KMS-11 (cell line): Measurements from ENCODE around the gene PRSS56.

Source experiments
- H2AFZ ChIP-seq: fragments of 200-600 bp; sonication (generic); 2 replicates; pipeline ENCODE4 v1.6.1; 2016; ENCODE audit warnings: antibody characterized with exemption, mixed run types, low read depth
- H3K27ac ChIP-seq: fragments of 200-600 bp; sonication (generic); 2 replicates; pipeline ENCODE4 v1.6.1; 2016; ENCODE audit warnings: mild to moderate bottlenecking, mixed run types
- H3K27me3 ChIP-seq: fragments of 200-600 bp; sonication (generic); 2 replicates; pipeline ENCODE4 v1.6.1; 2017; ENCODE audit warnings: mild to moderate bottlenecking, low read depth, mixed run types, moderate library complexity; ENCODE audit not compliant: insufficient read depth
- H3K36me3 ChIP-seq: fragments of 200-600 bp; sonication (generic); 2 replicates; pipeline ENCODE4 v1.6.1; 2017; ENCODE audit warnings: mild to moderate bottlenecking, mixed run types; ENCODE audit not compliant: insufficient read depth
- H3K4me1 ChIP-seq: fragments of 200-600 bp; sonication (generic); 2 replicates; pipeline ENCODE4 v1.6.1; 2016; ENCODE audit warnings: mild to moderate bottlenecking, low read depth, mixed run types; ENCODE audit not compliant: poor library complexity, severe bottlenecking
- H3K4me2 ChIP-seq: fragments of 200-600 bp; sonication (generic); 2 replicates; pipeline ENCODE4 v1.7.0; 2016; ENCODE audit warnings: mild to moderate bottlenecking, mixed run types
- H3K4me3 ChIP-seq: fragments of 200-600 bp; sonication (generic); IDR thresholded peaks from 2 replicates; pipeline ENCODE4 v1.6.1; 2017; ENCODE audit warnings: low read depth, low read length, mixed read lengths; ENCODE audit not compliant: insufficient read depth
- H3K79me2 ChIP-seq: fragments of 200-600 bp; sonication (generic); 2 replicates; pipeline ENCODE4 v1.6.1; 2016; ENCODE audit warnings: low read depth, mixed run types; ENCODE audit not compliant: insufficient read depth
- H3K9ac ChIP-seq: fragments of 200-600 bp; sonication (generic); 2 replicates; pipeline ENCODE4 v1.6.1; 2016; ENCODE audit warnings: mild to moderate bottlenecking, mixed run types
- H4K20me1 ChIP-seq: fragments of 200-600 bp; sonication (generic); 2 replicates; pipeline ENCODE4 v1.6.1; 2016; ENCODE audit warnings: mild to moderate bottlenecking, mixed run types; ENCODE audit not compliant: insufficient read depth
- CTCF ChIP-seq: fragments of 200-600 bp; sonication (generic); conservative IDR thresholded peaks from 2 replicates; pipeline ENCODE4 v1.6.1; 2017; ENCODE audit warnings: low read depth, mild to moderate bottlenecking, antibody characterized with exemption, low read length, moderate library complexity, mixed read lengths

Gene PRSS56

GRCh38 chr2:232574674-232575403 lies 54.7 kb downstream of the PRSS56 start:
- no peak overlapping the region for H3K4me2 ChIP-seq
- no peaks in the 10 kb centered on the region for H3K79me2 ChIP-seq
- no peak overlapping the region for H3K27ac ChIP-seq
- H3K36me3 ChIP-seq, result no peaks in the 10 kb centered on the region
- no peak overlapping the region for H3K4me3 ChIP-seq
- no peak overlapping the region for H3K9ac ChIP-seq
- no peaks in the 10 kb centered on the region for H3K4me1 ChIP-seq
- H3K27me3 ChIP-seq, result no peaks in the 10 kb centered on the region
- no peak for TF ChIP-seq CTCF
- no peak overlapping the region for H2AFZ ChIP-seq
- no peaks in the 10 kb centered on the region for H4K20me1 ChIP-seq
